ENCODE measurements around the gene DOCK1.

The DOCK1 gene

DNA sequence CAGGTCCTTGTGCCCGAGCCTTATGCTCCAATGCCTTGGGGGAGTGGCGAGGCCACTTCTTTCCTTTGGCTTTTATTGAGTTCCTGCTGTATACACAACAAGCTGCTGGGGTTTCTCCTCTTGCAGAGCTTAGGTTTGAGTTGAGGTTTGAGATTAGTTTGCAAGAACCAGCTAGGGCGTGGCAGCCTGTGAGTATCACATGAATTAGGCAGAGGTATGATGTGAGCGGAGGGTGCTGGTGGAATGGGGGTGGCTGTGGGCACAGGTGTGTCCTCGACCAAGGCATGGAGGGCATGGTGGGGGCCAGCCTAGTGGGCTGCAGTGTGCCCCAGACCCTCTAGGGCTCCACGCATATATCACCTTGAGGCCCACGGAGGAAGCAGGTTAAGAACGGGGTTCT lies 123.3 kb downstream of the DOCK1 start:
- no peak for DNase-seq (ENCODE audit: extremely low read depth in 1 of 2, low read depth in 1 of 2)

DNA sequence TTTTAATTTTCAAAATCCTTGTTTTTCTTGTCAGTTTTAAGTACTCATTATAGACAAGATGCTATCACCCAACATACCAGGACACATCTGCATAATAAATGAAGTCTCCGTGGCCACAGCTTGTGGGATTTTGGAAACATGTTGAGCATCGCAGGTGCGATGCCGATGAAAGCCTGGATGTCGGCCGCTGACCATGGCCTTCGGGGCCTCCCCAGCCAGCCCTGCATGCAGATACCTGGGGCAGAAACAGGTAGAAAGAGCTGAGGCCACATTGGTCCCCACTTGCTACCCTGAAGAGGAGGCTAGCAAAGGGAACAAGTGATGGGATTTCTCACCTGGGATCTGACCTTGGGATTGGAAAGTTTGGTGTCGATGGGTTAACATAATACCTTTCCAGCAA lies 123.8 kb downstream of the DOCK1 start:
- no peak for DNase-seq (ENCODE audit: extremely low read depth in 1 of 2, low read depth in 1 of 2)

- no peak for DNase-seq (ENCODE audit: extremely low read depth in 1 of 2, low read depth in 1 of 2)
Measured at GRCh38 chr10:127033216-127034033, 128.2 kb downstream of the DOCK1 start.

DNA sequence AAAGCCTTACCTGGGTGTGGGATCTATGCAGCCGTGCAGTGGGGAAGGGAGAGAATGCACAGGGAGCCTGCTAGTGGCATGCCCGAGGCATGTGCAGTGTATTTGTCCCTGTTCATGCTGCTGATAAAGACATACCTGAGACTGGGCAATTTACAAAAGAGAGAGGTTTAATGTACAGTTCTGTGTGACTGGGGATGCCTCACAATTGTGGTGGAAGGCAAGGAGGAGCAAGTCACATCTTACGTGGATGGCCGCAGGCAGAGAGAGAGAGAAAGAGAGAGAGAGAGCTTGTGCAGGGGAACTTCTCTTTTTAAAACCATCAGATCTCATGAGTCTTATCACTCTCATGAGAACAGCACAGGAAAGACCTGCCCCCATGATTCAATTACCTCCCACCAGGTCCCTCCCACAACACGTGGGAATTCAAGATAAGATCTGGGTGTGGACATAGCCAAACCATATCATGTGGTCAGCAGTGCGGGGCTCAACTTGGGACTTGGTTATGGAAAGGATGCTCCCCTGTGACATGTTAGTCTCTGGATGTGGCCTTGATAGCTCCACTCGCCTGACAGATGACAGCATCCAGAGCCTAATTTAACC lies 128.9 kb downstream of the DOCK1 start:
- no peak for DNase-seq (ENCODE audit: extremely low read depth in 1 of 2, low read depth in 1 of 2)

DNA sequence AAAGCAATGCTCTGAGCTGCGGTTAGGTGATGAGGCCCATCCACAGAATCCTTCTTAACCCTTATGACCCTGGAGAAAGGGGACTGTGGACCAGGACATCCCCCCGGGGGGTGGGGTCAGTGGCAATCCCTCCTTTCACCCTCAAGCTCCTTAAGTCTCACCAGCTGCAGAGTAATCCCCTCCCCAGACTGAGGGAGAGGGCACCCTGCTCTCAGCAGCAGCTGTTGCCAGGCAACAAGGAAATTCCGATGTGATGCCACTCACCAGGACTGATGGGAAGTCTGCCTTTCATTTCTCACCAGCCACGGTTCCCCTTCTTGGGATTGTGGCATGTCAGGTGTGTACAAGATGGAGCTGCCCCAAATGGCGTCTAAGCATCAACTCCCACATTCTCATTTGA lies 129.6 kb downstream of the DOCK1 start:
- no peak for DNase-seq (ENCODE audit: extremely low read depth in 1 of 2, low read depth in 1 of 2)

GRCh38 chr10:127035827-127036226 lies 130.6 kb downstream of the DOCK1 start:
- DNase-seq (ENCODE audit: extremely low read depth in 1 of 2, low read depth in 1 of 2) = no peak

DNA sequence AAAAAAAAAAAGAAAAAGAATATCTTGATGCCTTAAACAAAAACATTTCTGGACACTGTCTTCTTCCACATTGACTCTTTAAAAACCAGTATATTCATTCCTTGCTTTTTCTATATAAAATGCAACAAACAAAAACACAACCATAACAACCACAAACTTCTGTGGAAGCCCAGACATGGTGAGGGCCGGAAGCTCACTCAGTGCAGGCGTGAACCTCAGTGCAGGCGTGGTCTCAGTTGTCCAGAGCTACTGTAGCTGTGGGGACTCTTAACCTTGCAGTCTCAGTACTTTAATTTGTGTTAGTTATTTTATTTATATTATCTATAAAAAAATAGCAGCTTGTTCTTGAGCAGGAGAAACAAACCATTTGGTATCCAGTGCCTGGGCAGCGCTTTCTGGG lies 131.8 kb downstream of the DOCK1 start:
- no peak for DNase-seq (ENCODE audit: extremely low read depth in 1 of 2, low read depth in 1 of 2)

GRCh38 chr10:127039435-127039834 lies 134.2 kb downstream of the DOCK1 start:
- no peak for DNase-seq (ENCODE audit: extremely low read depth in 1 of 2, low read depth in 1 of 2)

DNA sequence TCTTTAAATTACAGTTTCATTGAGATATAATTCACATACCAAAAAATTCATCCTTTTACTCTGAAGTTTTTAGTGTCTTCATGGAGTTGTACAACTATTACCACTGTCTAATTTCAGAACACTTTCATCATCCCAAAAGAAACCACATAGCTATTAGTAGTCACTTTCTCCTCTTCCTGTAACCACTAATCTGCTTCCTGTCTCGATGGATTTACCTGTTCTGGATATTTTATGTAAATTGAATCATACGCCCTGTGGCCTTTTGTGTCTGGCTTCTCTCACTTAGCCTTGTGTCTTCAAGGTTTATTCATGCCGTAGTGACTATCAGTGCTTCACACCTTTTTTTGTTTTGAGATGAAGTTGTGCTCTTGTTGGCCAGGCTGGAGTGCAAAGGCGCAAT lies 135.5 kb downstream of the DOCK1 start:
- no peak for DNase-seq (ENCODE audit: extremely low read depth in 1 of 2, low read depth in 1 of 2)

DNA sequence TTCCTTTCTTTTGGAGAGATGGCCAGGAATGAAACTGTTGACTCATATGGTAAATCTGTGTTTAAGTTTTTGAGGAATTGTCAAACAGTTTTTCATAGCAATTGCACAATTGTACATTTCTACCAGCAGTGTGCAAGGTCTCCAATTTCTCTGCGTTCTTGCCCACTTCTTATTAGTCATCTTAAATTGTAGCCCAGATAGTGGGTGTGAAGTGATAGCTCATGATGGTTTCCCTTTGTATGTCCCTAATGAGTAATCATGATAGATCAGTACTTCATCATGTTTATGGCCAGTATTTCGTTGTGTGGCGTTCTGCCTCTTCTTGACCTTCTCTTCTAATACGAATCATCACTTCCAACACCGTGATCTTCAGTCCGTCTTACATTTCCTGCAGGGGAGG lies 136.3 kb downstream of the DOCK1 start:
- no peak for DNase-seq (ENCODE audit: extremely low read depth in 1 of 2, low read depth in 1 of 2)

DNA sequence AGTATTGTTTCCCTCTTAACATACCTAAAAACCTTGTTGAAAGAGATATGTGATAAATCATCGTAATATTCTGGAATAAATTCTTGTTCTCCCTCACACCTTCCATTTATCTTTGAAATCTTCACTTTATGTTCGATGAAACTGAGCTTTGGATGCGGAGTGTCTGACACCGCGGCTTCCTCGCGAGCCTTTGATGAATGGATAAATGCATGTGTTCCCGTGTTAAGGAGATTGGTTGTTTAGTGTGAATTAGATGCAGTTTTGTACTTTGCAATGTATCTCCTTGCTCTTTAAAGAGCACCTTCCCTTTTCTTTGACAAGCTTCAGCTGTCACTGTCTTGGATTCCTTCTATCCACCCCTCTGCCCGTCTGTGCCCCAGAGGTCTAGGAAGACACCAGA lies 138.1 kb downstream of the DOCK1 start:
- no peak for DNase-seq (ENCODE audit: extremely low read depth in 1 of 2, low read depth in 1 of 2)

DNA sequence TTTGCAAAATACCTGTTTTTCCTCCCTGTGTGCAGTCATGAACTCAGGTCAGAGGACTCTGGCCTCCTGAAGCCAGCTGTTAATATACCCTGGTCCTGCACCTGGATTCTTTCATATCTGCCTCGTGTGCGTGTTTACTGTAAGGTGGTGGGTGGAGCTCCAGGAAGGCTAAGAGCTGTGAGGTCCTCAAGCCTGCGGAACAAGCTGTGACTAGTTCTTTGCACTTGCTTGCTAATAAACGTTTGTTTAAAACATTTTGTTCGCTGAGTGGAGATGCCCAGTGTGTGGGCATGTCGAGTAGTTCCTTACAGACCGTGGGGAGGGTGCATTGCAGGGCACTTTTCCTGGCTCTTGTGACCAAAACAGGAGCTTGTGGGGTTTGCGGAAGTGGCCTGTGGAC lies 139.0 kb downstream of the DOCK1 start:
- no peak for DNase-seq (ENCODE audit: extremely low read depth in 1 of 2, low read depth in 1 of 2)

DNA sequence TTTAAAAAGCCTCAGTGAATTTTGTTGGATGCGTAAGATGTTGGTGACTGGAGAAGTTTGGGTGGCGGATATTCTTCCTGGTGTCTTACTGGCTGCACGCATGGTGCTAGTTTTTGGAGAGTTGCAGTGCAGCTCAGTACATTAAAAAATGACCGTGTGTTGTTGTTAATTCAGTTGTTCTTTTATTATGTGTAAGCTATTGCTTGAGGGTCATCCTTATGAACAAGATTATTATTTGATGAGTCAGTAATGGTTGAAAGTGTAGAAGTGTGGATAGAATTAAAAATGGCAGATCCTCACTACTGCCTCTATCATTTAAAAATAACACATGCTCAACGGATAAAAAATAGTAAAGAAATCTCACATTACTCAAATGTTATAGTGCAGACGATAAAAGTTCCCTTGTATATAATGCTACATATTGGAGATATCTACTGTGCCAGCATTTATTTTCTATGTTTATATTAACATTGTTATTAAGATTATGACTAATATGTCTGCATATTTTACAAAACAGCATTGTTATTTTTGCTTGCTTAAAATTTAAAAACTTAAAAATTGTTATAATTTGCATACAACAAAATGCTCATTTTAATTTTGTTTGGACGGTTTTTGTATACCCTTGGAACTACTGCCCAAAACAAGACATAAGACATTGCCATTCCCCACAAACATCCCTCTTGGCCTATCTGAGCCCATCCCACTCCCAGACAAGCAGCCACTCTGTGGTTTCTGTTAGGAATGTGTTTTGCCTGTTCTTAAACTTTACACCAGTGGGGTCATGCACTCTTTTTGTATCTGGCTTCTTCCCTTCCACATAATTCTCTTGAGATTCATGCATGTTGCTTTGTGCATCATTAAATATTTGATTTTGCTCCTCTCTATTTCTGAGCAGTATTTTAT lies 142.0 kb downstream of the DOCK1 start:
- no peak for DNase-seq (ENCODE audit: extremely low read depth in 1 of 2, low read depth in 1 of 2)

DNA sequence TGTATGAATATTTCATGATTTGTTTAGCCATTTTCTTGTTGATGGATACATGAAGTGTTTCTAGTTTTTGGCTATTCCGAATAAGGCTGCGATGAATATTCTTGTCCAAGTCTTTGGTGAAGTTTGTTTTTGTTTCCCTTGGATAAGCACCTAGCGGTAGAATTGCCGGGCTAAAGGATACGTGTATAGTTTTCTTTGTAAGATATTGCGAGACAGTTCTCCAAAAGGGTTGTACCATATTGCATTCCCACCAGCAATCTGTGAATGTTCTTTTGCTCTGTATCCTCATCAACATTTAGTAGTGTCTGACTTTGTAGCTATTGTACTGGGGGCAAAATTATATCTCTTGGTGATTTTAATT lies 142.6 kb downstream of the DOCK1 start:
- no peak for DNase-seq (ENCODE audit: extremely low read depth in 1 of 2, low read depth in 1 of 2)

GRCh38 chr10:127048630-127049029 lies 143.4 kb downstream of the DOCK1 start:
- DNase-seq (ENCODE audit: extremely low read depth in 1 of 2, low read depth in 1 of 2) = no peak

DNA sequence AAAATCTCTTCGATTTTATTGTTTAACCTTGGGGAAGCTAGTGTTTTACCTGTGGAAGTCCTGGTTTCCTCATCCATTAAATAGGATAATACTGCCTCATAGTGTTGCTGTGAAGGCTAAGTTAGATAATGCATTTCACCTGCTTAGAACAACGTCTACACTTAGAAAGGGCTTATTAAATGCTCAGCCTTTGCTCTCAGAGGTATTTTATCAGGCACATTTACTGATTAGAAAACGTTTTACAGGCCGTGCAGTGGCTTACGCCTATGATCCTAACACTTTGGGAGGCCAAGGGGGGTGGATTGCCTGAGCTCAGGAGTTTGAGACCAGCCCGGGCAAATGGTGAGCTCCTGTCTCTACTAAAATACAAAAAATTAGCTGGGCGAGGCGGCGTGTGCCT lies 146.8 kb downstream of the DOCK1 start:
- DNase-seq (ENCODE audit: extremely low read depth in 1 of 2, low read depth in 1 of 2) = no peak

DNA sequence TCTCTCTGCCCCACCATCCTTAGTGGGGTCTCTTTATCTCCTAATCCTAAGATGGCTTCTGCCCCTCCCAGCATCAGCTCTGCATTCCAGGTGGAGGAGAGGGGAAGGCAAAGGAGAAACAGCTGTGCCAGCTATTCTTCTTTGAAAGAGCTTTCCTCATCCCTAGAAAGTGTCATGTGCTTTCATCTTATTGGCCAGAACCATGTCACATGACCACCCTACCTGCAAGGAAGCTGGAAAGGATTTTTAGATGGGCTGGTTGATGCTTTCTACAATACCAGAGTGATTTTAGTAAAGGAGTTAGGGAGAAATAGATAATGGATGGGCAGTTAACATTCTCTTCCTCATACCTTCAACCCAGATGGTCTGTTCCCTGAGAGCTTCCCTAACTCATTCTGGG lies 150.0 kb downstream of the DOCK1 start:
- DNase-seq (ENCODE audit: extremely low read depth in 1 of 2, low read depth in 1 of 2) = no peak

GRCh38 chr10:127059314-127059713 lies 154.1 kb downstream of the DOCK1 start:
- no peak for DNase-seq (ENCODE audit: extremely low read depth in 1 of 2, low read depth in 1 of 2)

DNA sequence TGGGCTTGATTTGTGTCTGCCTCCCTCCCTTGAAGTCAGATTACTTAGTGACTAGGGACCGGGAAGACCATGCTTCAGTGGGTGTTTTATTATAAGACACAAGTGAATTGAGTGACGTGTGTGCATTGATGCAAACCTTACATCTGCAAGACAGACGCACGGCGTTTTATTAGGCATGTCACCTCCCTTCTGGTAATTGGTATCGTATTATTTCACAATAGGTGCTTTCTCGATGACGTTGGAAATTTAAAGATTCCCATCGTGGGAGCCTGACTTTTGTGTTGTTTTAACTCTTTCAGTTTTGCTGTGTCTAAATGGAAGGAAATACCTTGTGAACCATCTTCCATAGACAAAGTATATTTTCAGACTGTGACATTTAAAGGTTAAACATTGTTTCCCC lies 158.5 kb downstream of the DOCK1 start:
- no peak for DNase-seq (ENCODE audit: extremely low read depth in 1 of 2, low read depth in 1 of 2)

DNA sequence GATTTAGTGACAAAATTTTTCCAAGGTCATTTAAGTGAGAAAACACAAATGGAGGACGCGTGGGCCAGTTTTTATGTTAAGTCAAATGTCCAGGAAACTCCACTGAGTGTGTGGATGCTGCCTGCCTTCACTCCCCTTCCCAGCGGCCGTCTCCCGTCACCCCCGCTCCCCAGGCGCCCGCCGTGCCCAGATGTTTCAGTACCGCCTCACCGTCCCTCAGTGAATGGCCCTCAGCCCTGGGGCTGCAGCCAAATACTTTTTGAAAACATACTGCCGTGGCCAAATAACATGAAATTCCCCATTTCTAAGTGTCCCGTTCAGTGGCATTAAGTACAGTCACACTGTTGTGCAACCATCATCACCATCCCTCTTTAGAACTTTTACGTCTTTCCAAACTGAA lies 159.2 kb downstream of the DOCK1 start:
- no peak for DNase-seq (ENCODE audit: extremely low read depth in 1 of 2, low read depth in 1 of 2)

DNA sequence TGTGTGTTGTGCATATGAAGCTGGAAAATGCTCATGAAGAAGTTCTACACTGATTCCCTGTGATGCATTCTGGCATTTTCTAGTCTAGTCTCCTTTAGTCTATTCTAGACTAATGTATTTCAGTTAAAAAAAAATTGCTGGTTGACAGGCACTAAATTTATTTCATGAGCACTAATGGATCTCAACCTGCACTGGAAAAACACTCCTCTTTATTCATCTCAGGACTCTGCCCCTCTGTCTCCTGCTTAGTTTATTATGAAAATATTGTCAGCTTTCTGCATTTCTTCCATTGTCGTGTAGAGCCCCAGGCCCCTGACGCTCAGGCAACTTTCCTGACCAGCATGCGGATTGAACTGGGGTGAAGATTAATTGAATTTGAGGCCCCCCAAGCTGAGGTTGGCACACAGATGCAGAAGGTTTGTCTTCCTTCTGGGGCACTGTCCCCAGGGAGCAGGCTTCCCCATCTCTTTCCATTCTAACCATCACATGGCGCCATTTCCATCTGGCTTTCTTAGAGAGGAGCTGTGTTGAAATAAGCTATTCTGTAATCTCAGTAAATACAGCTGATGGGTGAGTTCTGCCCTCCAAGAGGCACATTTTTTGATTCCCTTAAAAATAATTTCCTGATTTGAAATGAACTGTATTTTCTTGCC lies 162.4 kb downstream of the DOCK1 start:
- no peak for DNase-seq (ENCODE audit: extremely low read depth in 1 of 2, low read depth in 1 of 2)
